Measurements from ENCODE around the gene OCRL. TPM values are rescaled to one million over a fixed set of nuclear protein-coding genes. Genes with fewer than 3 reads are reported as not detected.

OCRL gene
- total and polyA plus RNA-seq, 2 experiments from 2014 or later: 3.9 to 16.5 TPM

GRCh38 chrX:129641941-129642340, 101.9 kb downstream of the OCRL start (continued):
- TF ChIP-seq ZNF462 (CRISPR knock-in tag; IDR thresholded peaks at IDR 0.05): no peak

Small RNA genes within 50 kb of the gene (small RNA-seq; reads per million reads assigned to genes)
- gene RF01169 (ENCODE audit: low replicate concordance): not detected

Other genes with a start within 250 kb of the OCRL start
- 51.8 and 53.0 TPM in 2 replicates for gene SMARCA1, start 16.8 kb upstream of the OCRL start, total RNA-seq (2014; rRNA removed; shearing (Covaris generic))
- 24.4 and 30.1 TPM in 2 replicates for gene SMARCA1, start 16.8 kb upstream of the OCRL start, polyA plus RNA-seq (2016; fragmentation: Nextera tagmentation; extraction: Ambion mirVana)
- gene APLN, start 114.7 kb downstream of the OCRL start, total RNA-seq (2014; rRNA removed; shearing (Covaris generic)): 0.16 and 0.49 TPM in 2 replicates
- 0.37 and 0.60 TPM in 2 replicates for gene APLN, start 114.7 kb downstream of the OCRL start, polyA plus RNA-seq (2016; fragmentation: Nextera tagmentation; extraction: Ambion mirVana)
- gene XPNPEP2, start 198.7 kb downstream of the OCRL start, total RNA-seq (2014; rRNA removed; shearing (Covaris generic)): not detected in 2 replicates
- gene XPNPEP2, start 198.7 kb downstream of the OCRL start, polyA plus RNA-seq (2016; fragmentation: Nextera tagmentation; extraction: Ambion mirVana): not detected in 2 replicates
- not detected in 2 replicates for gene SASH3, start 239.7 kb downstream of the OCRL start, total RNA-seq (2014; rRNA removed; shearing (Covaris generic))
- gene SASH3, start 239.7 kb downstream of the OCRL start, polyA plus RNA-seq (2016; fragmentation: Nextera tagmentation; extraction: Ambion mirVana): 0.18 and 0.26 TPM in 2 replicates